Rectal smooth muscle tissue (tissue), 1 donor: ENCODE data around the gene HCFC1.

Experiments used
- H3K27ac ChIP-seq: one replicate; pipeline ENCODE4 v1.7.0; 2013; ENCODE audit warnings: low read depth, low read length, inconsistent platforms
- H3K27me3 ChIP-seq: one replicate; pipeline ENCODE4 v1.7.0; 2013; ENCODE audit warnings: low read length; ENCODE audit not compliant: control insufficient read depth, insufficient read depth
- H3K36me3 ChIP-seq: one replicate; pipeline ENCODE4 v1.7.0; 2013; ENCODE audit warnings: low read length; ENCODE audit not compliant: control insufficient read depth, insufficient read depth
- H3K4me1 ChIP-seq: one replicate; pipeline ENCODE4 v1.7.0; 2013; ENCODE audit warnings: low read length; ENCODE audit not compliant: control insufficient read depth, insufficient read depth
- H3K4me3 ChIP-seq: one replicate; pipeline ENCODE4 v1.7.0; 2013; ENCODE audit warnings: low read length
- H3K9ac ChIP-seq: one replicate; pipeline ENCODE4 v1.7.0; 2013; ENCODE audit warnings: low read length

HCFC1 gene

GRCh38 chrX:153948847-153949805, 22.5 kb downstream of the HCFC1 start:
- Histone ChIP-seq H3K4me3 (no peak overlapping the region), H3K9ac (no peak overlapping the region), H3K36me3 (peaks cover 20% of the 10 kb centered on the region), H3K4me1 (peaks cover 25% of the 10 kb centered on the region), H3K27me3 (peaks cover 3% of the 10 kb centered on the region), H3K27ac (peak overlapping the region; percentile 76)

- peaks cover 20% of the 10 kb centered on the region for H3K36me3 ChIP-seq
Observed at GRCh38 chrX:153948002-153948466, 23.6 kb downstream of the HCFC1 start.

GRCh38 chrX:153947009-153947769, 24.4 kb downstream of the HCFC1 start:
- Histone ChIP-seq H3K36me3 (peaks cover 16% of the 10 kb centered on the region), H3K27me3 (peaks cover 3% of the 10 kb centered on the region), H3K9ac (no peak overlapping the region), H3K4me1 (peaks cover 17% of the 10 kb centered on the region), H3K4me3 (no peak overlapping the region), H3K27ac (peak overlapping the region; percentile 76)

More at GRCh38 chrX:153948002-153948466, 23.6 kb downstream of the HCFC1 start:
- Histone ChIP-seq H3K4me1 (peaks cover 19% of the 10 kb centered on the region), H3K9ac (no peak overlapping the region), H3K27me3 (peaks cover 3% of the 10 kb centered on the region), H3K4me3 (no peak overlapping the region), H3K27ac (peak overlapping the region; percentile 76)

- H3K4me1 ChIP-seq: peaks cover 15% of the 10 kb centered on the region
- H3K4me3 ChIP-seq: no peak overlapping the region
- H3K9ac ChIP-seq: no peak overlapping the region
- H3K27me3 ChIP-seq: peaks cover 7% of the 10 kb centered on the region
- H3K36me3 ChIP-seq: peaks cover 12% of the 10 kb centered on the region
- no peak overlapping the region for H3K27ac ChIP-seq
Observed at GRCh38 chrX:153945956-153946943, 25.4 kb downstream of the HCFC1 start.

GRCh38 chrX:153944800-153945150, 26.8 kb downstream of the HCFC1 start:
- Histone ChIP-seq H3K27ac (peak overlapping the region; percentile 28), H3K27me3 (peaks cover 7% of the 10 kb centered on the region)

GRCh38 chrX:153944140-153944799, 27.3 kb downstream of the HCFC1 start, which contains the start of gene RENBP:
TSS of gene RENBP (minus strand) at chrX:153944643. CDS start at chrX:153944610, 33 bp downstream.
- Histone ChIP-seq H3K36me3 (no peaks in the 10 kb centered on the region), H3K27me3 (peaks cover 7% of the 10 kb centered on the region), H3K27ac (peak within 1 kb of the TSS; percentile 28), H3K9ac (no peak within 1 kb of the TSS), H3K4me3 (peak within 1 kb of the TSS; percentile 54), H3K4me1 (peaks cover 10% of the 10 kb centered on the region)

More at GRCh38 chrX:153944800-153945150, 26.8 kb downstream of the HCFC1 start:
- peak overlapping the region; percentile 54 for H3K4me3 ChIP-seq
- no peaks in the 10 kb centered on the region for H3K36me3 ChIP-seq
- no peak overlapping the region for H3K9ac ChIP-seq
- peaks cover 15% of the 10 kb centered on the region for H3K4me1 ChIP-seq

- H3K27me3 ChIP-seq: peaks cover 4% of the 10 kb centered on the region
- no peak overlapping the region for H3K4me3 ChIP-seq
- no peak overlapping the region for H3K27ac ChIP-seq
- no peaks in the 10 kb centered on the region for H3K4me1 ChIP-seq
- no peak overlapping the region for H3K9ac ChIP-seq
- H3K36me3 ChIP-seq: no peaks in the 10 kb centered on the region
Observed at GRCh38 chrX:153941336-153942252, 30.0 kb downstream of the HCFC1 start.

- no peak overlapping the region for H3K27ac ChIP-seq
- H3K4me3 ChIP-seq: no peak overlapping the region
- peaks cover 2% of the 10 kb centered on the region for H3K4me1 ChIP-seq
- peaks cover 4% of the 10 kb centered on the region for H3K27me3 ChIP-seq
- no peaks in the 10 kb centered on the region for H3K36me3 ChIP-seq
- H3K9ac ChIP-seq: no peak overlapping the region
Observed at GRCh38 chrX:153939573-153939972, 32.0 kb downstream of the HCFC1 start.

GRCh38 chrX:153938226-153938786, 33.3 kb downstream of the HCFC1 start:
- Histone ChIP-seq H3K9ac (no peak overlapping the region), H3K27ac (no peak overlapping the region), H3K27me3 (peaks cover 4% of the 10 kb centered on the region), H3K4me1 (peaks cover 7% of the 10 kb centered on the region), H3K4me3 (no peak overlapping the region), H3K36me3 (no peaks in the 10 kb centered on the region)

GRCh38 chrX:153937056-153937455, 34.6 kb downstream of the HCFC1 start:
- Histone ChIP-seq H3K27me3 (peaks cover 4% of the 10 kb centered on the region), H3K4me3 (no peak overlapping the region), H3K4me1 (peaks cover 7% of the 10 kb centered on the region), H3K36me3 (no peaks in the 10 kb centered on the region), H3K27ac (no peak overlapping the region), H3K9ac (no peak overlapping the region)
